ENCODE data around the gene NKD1. TPM values are rescaled to one million over a fixed set of nuclear protein-coding genes. Genes with fewer than 3 reads are reported as not detected.
"Not testable (repeated sequence)": the region's sequence is repeated elsewhere in the genome, so short reads cannot be mapped to it uniquely, and the experiment has no call there.

NKD1 gene
- 2.1 TPM for total RNA-seq

- no peaks in the 10 kb centered on the region for H3K4me1 ChIP-seq (ENCODE audit: control insufficient read depth in 3 of 3, insufficient read depth in 3 of 3, low read length in 3 of 3)
- no peaks in the 10 kb centered on the region for H3K9me3 ChIP-seq (ENCODE audit: control insufficient read depth in 3 of 3, low read length in 3 of 3)
- H3K27me3 ChIP-seq (ENCODE audit: control insufficient read depth in 3 of 3, insufficient read depth in 3 of 3, low read length in 3 of 3) = peaks cover 0 to 24% (median 6%) of the 10 kb centered on the region in 3 donors
- H3K36me3 ChIP-seq (ENCODE audit: control insufficient read depth in 3 of 3, insufficient read depth in 3 of 3, low read length in 3 of 3) = no peaks in the 10 kb centered on the region
- H3K4me3 ChIP-seq (ENCODE audit: low read length in 3 of 3) = peak within 1 kb of the TSS; percentile 69 to 74 (median 71)
- peak within 1 kb of the TSS in 1 of 3 donors; percentile 64 for H3K9ac ChIP-seq (ENCODE audit: low read depth in 1 of 3, low read length in 3 of 3)
- H3K27ac ChIP-seq (ENCODE audit: low read depth, low read length) = no peak within 1 kb of the TSS
Observed at GRCh38 chr16:50548125-50548908, at the start of gene NKD1. Gene NKD1 (plus strand): TSS chr16:50548396. CDS start chr16:50548554, 158 bp downstream.

GRCh38 chr16:50498431-50499155 lies 49.6 kb upstream of the NKD1 start:
- H3K4me1 ChIP-seq (ENCODE audit: control insufficient read depth in 3 of 3, insufficient read depth in 3 of 3, low read length in 3 of 3) = no peaks in the 10 kb centered on the region

GRCh38 chr16:50499254-50499653 lies 48.9 kb upstream of the NKD1 start:
- H3K9ac ChIP-seq (ENCODE audit: low read depth in 1 of 3, low read length in 3 of 3) = no peak overlapping the region
- no peak overlapping the region for H3K4me3 ChIP-seq (ENCODE audit: low read length in 3 of 3)
- no peak overlapping the region for H3K27ac ChIP-seq (ENCODE audit: low read depth, low read length)
- no peaks in the 10 kb centered on the region for H3K4me1 ChIP-seq (ENCODE audit: control insufficient read depth in 3 of 3, insufficient read depth in 3 of 3, low read length in 3 of 3)
- H3K36me3 ChIP-seq (ENCODE audit: control insufficient read depth in 3 of 3, insufficient read depth in 3 of 3, low read length in 3 of 3) = no peaks in the 10 kb centered on the region
- H3K27me3 ChIP-seq (ENCODE audit: control insufficient read depth in 3 of 3, insufficient read depth in 3 of 3, low read length in 3 of 3) = peaks cover 0 to 7% (median 3%) of the 10 kb centered on the region in 3 donors
- H3K9me3 ChIP-seq (ENCODE audit: control insufficient read depth in 3 of 3, low read length in 3 of 3) = no peaks in the 10 kb centered on the region

More at GRCh38 chr16:50498431-50499155, 49.6 kb upstream of the NKD1 start:
- no peaks in the 10 kb centered on the region for H3K36me3 ChIP-seq (ENCODE audit: control insufficient read depth in 3 of 3, insufficient read depth in 3 of 3, low read length in 3 of 3)
- no peak overlapping the region for H3K9ac ChIP-seq (ENCODE audit: low read depth in 1 of 3, low read length in 3 of 3)
- H3K27ac ChIP-seq (ENCODE audit: low read depth, low read length) = no peak overlapping the region
- no peaks in the 10 kb centered on the region for H3K9me3 ChIP-seq (ENCODE audit: control insufficient read depth in 3 of 3, low read length in 3 of 3)
- peaks cover 0 to 4% (median 3%) of the 10 kb centered on the region in 3 donors for H3K27me3 ChIP-seq (ENCODE audit: control insufficient read depth in 3 of 3, insufficient read depth in 3 of 3, low read length in 3 of 3)
- H3K4me3 ChIP-seq (ENCODE audit: low read length in 3 of 3) = no peak overlapping the region

- Histone ChIP-seq H3K27me3 (ENCODE audit: control insufficient read depth in 3 of 3, insufficient read depth in 3 of 3, low read length in 3 of 3) (peaks cover 0 to 9% (median 3%) of the 10 kb centered on the region in 3 donors), H3K27ac (ENCODE audit: low read depth, low read length) (no peak overlapping the region), H3K4me1 (ENCODE audit: control insufficient read depth in 3 of 3, insufficient read depth in 3 of 3, low read length in 3 of 3) (no peaks in the 10 kb centered on the region), H3K9me3 (ENCODE audit: control insufficient read depth in 3 of 3, low read length in 3 of 3) (no peaks in the 10 kb centered on the region), H3K36me3 (ENCODE audit: control insufficient read depth in 3 of 3, insufficient read depth in 3 of 3, low read length in 3 of 3) (no peaks in the 10 kb centered on the region), H3K4me3 (ENCODE audit: low read length in 3 of 3) (no peak overlapping the region), H3K9ac (ENCODE audit: low read depth in 1 of 3, low read length in 3 of 3) (no peak overlapping the region)
Observed at GRCh38 chr16:50500171-50500874, 47.9 kb upstream of the NKD1 start.

- H3K36me3 ChIP-seq (ENCODE audit: control insufficient read depth in 3 of 3, insufficient read depth in 3 of 3, low read length in 3 of 3) = no peaks in the 10 kb centered on the region
Observed at GRCh38 chr16:50501251-50501650, 46.9 kb upstream of the NKD1 start.

GRCh38 chr16:50501986-50502615 lies 46.1 kb upstream of the NKD1 start:
- Histone ChIP-seq H3K9ac (ENCODE audit: low read depth in 1 of 3, low read length in 3 of 3) (no peak overlapping the region), H3K4me1 (ENCODE audit: control insufficient read depth in 3 of 3, insufficient read depth in 3 of 3, low read length in 3 of 3) (no peaks in the 10 kb centered on the region), H3K36me3 (ENCODE audit: control insufficient read depth in 3 of 3, insufficient read depth in 3 of 3, low read length in 3 of 3) (no peaks in the 10 kb centered on the region), H3K4me3 (ENCODE audit: low read length in 3 of 3) (no peak overlapping the region), H3K27me3 (ENCODE audit: control insufficient read depth in 3 of 3, insufficient read depth in 3 of 3, low read length in 3 of 3) (peaks cover 0 to 12% (median 3%) of the 10 kb centered on the region in 3 donors), H3K27ac (ENCODE audit: low read depth, low read length) (no peak overlapping the region), H3K9me3 (ENCODE audit: control insufficient read depth in 3 of 3, low read length in 3 of 3) (no peaks in the 10 kb centered on the region)

More at GRCh38 chr16:50501251-50501650, 46.9 kb upstream of the NKD1 start:
- Histone ChIP-seq H3K9ac (ENCODE audit: low read depth in 1 of 3, low read length in 3 of 3) (no peak overlapping the region), H3K27ac (ENCODE audit: low read depth, low read length) (no peak overlapping the region), H3K27me3 (ENCODE audit: control insufficient read depth in 3 of 3, insufficient read depth in 3 of 3, low read length in 3 of 3) (peaks cover 0 to 12% (median 3%) of the 10 kb centered on the region in 3 donors), H3K9me3 (ENCODE audit: control insufficient read depth in 3 of 3, low read length in 3 of 3) (no peaks in the 10 kb centered on the region), H3K4me3 (ENCODE audit: low read length in 3 of 3) (no peak overlapping the region), H3K4me1 (ENCODE audit: control insufficient read depth in 3 of 3, insufficient read depth in 3 of 3, low read length in 3 of 3) (no peaks in the 10 kb centered on the region)

GRCh38 chr16:50502616-50503011 lies 45.6 kb upstream of the NKD1 start:
- H3K4me3 ChIP-seq (ENCODE audit: low read length in 3 of 3) = no peak overlapping the region
- H3K36me3 ChIP-seq (ENCODE audit: control insufficient read depth in 3 of 3, insufficient read depth in 3 of 3, low read length in 3 of 3) = no peaks in the 10 kb centered on the region
- H3K9me3 ChIP-seq (ENCODE audit: control insufficient read depth in 3 of 3, low read length in 3 of 3) = no peaks in the 10 kb centered on the region
- no peak overlapping the region for H3K27ac ChIP-seq (ENCODE audit: low read depth, low read length)
- peaks cover 0 to 12% (median 3%) of the 10 kb centered on the region in 3 donors for H3K27me3 ChIP-seq (ENCODE audit: control insufficient read depth in 3 of 3, insufficient read depth in 3 of 3, low read length in 3 of 3)
- H3K9ac ChIP-seq (ENCODE audit: low read depth in 1 of 3, low read length in 3 of 3) = no peak overlapping the region
- no peaks in the 10 kb centered on the region for H3K4me1 ChIP-seq (ENCODE audit: control insufficient read depth in 3 of 3, insufficient read depth in 3 of 3, low read length in 3 of 3)

- not testable (repeated sequence) for H3K4me1 ChIP-seq (ENCODE audit: control insufficient read depth in 3 of 3, insufficient read depth in 3 of 3, low read length in 3 of 3); H3K9me3 ChIP-seq (ENCODE audit: control insufficient read depth in 3 of 3, low read length in 3 of 3)
- H3K27me3 ChIP-seq (ENCODE audit: control insufficient read depth in 3 of 3, insufficient read depth in 3 of 3, low read length in 3 of 3) = peaks cover 0 to 12% (median 3%) of the 10 kb centered on the region in 3 donors
Observed at GRCh38 chr16:50503868-50504531, 44.2 kb upstream of the NKD1 start.

GRCh38 chr16:50505115-50505514 lies 43.1 kb upstream of the NKD1 start:
- no peaks in the 10 kb centered on the region for H3K9me3 ChIP-seq (ENCODE audit: control insufficient read depth in 3 of 3, low read length in 3 of 3)
- peaks cover 0 to 12% (median 3%) of the 10 kb centered on the region in 3 donors for H3K27me3 ChIP-seq (ENCODE audit: control insufficient read depth in 3 of 3, insufficient read depth in 3 of 3, low read length in 3 of 3)
- H3K27ac ChIP-seq (ENCODE audit: low read depth, low read length) = no peak overlapping the region
- H3K36me3 ChIP-seq (ENCODE audit: control insufficient read depth in 3 of 3, insufficient read depth in 3 of 3, low read length in 3 of 3) = no peaks in the 10 kb centered on the region
- no peaks in the 10 kb centered on the region for H3K4me1 ChIP-seq (ENCODE audit: control insufficient read depth in 3 of 3, insufficient read depth in 3 of 3, low read length in 3 of 3)
- no peak overlapping the region for H3K4me3 ChIP-seq (ENCODE audit: low read length in 3 of 3)
- no peak overlapping the region for H3K9ac ChIP-seq (ENCODE audit: low read depth in 1 of 3, low read length in 3 of 3)

More at GRCh38 chr16:50503868-50504531, 44.2 kb upstream of the NKD1 start:
- H3K9ac ChIP-seq (ENCODE audit: low read depth in 1 of 3, low read length in 3 of 3); H3K4me3 ChIP-seq (ENCODE audit: low read length in 3 of 3); H3K36me3 ChIP-seq (ENCODE audit: control insufficient read depth in 3 of 3, insufficient read depth in 3 of 3, low read length in 3 of 3); H3K27ac ChIP-seq (ENCODE audit: low read depth, low read length): not testable (repeated sequence)

All from skeletal muscle tissue (tissue), 4 donors.